Hepatic stellate cell (primary cell): ENCODE data around the gene IFI27.
A peak's percentile ranks its signal among the peaks of the same experiment; 100 is the strongest.

Experiments
- DNase-seq: peaks from one replicate; pipeline ENCODE4 v3.0.0; 2011; ENCODE audit warnings: low spot score

IFI27 gene

DNA sequence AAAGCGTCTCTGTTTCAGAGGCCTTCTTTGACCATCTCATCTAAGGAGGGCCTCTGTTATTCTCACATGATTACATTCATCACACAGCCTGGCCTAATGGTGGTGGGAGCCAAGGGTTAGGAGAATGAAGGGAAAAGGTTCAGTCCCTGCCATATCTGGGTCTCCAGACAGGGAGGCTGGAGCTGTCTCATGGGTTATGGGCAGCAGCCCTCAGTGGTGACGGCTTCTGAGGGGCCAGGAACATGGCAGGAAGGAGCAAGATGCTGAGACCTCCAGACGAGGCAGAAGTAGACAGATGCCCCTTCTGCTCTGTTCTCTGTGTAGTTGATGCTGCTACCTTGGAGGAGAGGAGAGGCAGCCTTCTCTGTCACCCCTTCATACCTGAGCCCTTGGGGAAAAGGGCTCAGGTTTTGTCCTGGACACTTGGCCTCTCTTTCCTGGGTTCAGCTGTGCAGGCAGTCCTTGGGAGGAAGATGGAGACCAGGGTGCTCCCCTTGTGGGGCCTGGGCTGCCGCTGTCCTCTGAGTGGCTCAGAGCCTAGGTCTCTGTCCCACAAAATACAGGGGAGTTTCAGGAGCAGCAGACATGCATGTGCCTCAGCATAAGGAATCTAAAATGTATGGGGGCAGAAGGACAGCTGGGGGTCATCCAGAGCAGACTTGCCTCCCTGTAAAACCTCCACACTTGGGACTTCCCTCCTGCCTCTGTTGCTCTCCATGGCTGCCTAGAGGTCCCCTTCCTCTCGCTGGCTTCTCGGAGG lies 15.3 kb downstream of the IFI27 start:
- DNase-seq, result no peak

- no peak for DNase-seq
Measured at GRCh38 chr14:94126419-94126677, 15.8 kb downstream of the IFI27 start.

- DNase-seq, result no peak
Measured at GRCh38 chr14:94126800-94127199, 16.3 kb downstream of the IFI27 start.

DNA sequence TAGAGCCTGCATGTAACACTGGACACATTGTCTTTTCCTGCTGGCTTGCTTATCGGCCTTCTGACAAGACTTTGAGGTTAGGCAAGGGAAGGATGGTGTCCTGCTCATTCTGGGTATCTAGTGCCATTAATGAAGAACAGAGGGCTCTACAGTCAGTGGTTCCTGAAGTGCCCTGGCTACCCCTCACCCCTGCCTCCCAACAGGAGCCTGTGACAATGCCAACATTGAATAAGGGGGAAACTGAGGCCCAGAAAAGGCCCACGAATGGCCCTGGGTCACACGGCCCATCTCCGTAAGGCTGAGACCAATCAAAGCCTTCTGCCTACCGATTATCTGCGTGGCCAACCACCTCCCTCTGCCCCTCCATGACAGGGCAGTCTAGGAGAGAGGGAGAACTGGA lies 16.8 kb downstream of the IFI27 start:
- DNase-seq, result no peak

DNA sequence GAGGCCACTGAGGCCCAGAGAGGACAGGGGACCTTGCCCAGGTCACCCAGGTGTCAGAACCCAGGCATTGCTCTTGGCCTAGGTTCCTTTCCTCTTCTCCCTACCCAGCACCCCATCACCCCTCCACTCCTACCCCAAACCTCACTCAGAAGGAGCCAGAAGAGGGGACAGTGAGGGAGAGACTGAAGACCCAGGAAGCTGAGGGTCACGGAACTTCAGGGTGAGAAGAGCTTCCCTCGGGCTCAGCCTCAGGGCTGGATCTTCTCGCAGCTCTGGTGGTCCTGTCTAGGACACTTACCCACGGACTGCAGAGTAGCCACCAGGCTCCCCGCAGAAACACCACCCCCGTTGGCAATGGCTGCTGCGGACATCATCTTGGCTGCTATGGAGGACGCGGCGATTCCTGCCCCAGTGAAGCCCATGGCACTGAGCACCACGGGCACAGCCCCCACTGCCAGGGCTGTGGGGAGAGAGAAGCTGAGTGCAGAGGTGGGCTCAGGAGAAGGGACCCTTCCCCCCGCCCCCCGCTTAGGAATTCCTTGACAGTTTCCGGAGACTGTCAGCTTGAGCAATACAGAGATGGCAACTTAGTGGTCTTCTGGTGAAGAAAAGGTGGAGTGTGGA lies 17.8 kb downstream of the IFI27 start:
- no peak for DNase-seq

- DNase-seq, result peak; percentile 91
Measured at GRCh38 chr14:94129111-94129757, 18.7 kb downstream of the IFI27 start, which contains the start of gene IFI27L2. TSS of gene IFI27L2 (minus strand) at chr14:94129604. CDS start at chr14:94129564, 40 bp downstream.

GRCh38 chr14:94129758-94130414 lies 19.4 kb downstream of the IFI27 start:
- DNase-seq, result peak; percentile 55

GRCh38 chr14:94132285-94132887 lies 21.9 kb downstream of the IFI27 start:
- peak; percentile 49 for DNase-seq

DNA sequence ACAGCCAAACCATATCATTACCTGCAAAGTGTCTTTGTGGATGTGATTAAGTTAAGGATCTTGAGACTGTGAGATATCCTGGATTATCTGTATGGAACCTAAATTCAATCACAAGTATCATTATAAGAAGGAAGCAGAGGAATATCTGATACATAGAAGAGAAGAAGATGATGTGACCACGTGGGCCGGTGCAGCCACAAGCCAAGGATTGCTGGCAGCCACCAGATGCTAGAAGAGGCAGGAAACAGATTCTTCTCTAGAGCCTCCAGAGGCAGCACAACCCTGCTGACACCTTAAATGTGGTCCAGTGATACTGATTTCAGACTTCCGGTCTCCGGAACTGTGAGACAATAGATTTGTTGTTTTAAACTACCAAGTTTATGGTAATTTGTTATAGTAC lies 24.9 kb downstream of the IFI27 start:
- no peak for DNase-seq

DNA sequence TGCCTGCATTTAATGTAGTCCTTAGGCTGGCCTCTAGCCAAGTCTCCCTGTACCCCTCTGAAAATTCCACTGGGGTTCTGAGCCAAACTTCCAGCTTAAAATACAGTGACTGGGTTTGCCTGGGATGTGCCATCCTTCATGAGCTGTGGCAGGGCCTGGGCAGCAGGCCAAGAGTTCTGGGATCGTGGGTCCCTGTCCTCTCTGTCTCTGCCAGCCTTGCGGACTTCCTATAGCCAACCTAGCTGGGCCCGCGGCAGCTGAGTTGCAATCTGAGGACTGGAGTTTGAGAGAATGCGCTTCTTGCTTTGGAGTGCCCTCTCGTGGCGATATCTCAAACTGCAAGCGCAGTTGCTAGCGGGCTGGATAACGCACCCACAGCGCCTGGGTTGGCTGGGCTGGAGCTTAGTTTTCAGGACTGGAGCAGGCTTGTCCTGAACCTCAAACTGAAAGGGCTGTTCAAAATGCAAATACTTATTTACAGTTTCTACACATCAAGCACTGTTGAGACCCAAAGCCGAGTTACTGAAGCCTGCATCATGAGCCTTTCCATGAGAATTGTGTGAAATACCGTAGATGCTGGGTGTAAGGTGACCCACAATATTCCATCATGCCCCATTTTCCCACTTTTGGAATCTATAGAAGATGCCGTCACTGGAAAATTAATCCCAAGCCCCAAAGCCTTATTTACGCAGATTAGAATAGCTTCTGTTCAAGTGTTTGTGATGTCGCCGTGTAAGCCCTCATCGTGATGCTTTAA lies 26.2 kb downstream of the IFI27 start:
- peak; percentile 69 for DNase-seq

DNA sequence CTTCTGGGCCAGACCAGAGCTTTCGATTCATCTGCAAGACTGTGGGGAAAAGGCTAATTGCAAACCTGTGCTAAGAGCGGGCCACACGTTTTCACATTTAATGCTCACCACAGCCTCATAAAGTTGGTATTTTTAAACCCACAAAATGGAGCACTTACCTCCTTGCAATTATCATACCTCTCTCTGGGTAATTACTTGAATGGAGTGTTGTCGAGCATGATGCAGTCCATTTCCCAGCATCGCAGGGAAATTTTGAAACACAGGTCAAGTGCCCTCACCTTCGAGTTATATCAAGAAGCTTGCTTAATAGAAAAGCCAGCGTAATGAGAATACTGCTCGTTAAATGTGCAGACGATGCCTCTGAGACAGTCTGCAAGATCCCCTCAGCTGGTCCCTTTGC lies 27.7 kb downstream of the IFI27 start:
- DNase-seq, result no peak

DNA sequence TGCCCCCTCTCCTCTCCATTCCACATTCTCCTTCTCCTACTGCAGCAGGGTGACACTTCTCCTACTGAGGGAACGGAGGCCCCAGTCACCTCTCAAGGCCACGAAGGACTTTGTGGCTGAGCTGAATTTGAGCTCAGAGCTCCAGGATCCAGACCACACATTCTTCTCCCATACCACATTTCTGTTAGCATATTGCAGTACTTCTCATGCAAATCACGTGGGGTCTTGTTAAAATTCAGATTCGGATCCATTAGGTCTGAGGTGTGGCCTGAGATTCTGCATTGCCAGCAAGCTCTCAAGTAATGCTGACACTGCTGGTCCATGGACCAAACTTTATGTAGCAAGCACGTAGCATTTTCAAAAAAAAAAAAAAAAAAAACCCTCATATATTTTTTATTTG lies 28.5 kb downstream of the IFI27 start:
- no peak for DNase-seq

DNA sequence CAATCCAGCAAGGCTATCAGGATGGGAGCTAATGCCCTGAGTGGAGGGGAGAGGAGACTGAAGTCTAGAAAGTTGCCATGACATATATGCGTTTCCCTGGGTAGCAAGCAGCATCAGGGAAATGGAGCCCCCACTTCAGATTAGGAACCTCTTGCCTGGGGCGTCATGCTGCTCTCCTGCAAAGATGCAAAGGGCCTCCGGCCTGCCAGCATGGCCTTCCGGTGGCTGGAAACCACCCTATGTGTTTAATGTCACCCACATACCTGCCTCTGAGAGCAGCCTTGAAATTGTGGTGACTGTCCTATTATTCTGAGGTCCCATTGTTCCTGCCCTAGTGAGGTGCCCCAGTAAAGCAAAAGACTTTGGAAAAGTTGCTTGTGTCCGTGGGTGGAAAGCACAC lies 28.9 kb downstream of the IFI27 start:
- DNase-seq, result no peak

- no peak for DNase-seq
Measured at GRCh38 chr14:94142247-94142646, 31.7 kb downstream of the IFI27 start.

DNA sequence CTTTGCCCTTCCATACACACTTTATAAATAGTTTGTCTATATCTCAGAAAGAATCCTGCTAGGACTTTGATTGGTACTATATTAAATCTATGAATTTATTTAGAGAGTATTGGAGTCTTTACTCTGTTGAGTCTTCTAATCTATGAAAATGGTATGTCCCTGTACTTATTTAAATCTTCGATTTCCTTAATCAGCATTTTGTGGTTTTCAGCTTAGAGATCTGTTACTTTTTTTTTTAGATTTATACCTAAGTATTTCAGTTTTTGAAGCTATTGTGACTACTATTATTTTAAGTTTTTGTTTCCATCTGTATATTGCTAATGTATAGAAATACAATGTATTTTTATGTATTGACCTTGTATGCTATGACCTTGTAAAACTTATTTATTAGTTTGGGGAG lies 32.3 kb downstream of the IFI27 start:
- no peak for DNase-seq

DNA sequence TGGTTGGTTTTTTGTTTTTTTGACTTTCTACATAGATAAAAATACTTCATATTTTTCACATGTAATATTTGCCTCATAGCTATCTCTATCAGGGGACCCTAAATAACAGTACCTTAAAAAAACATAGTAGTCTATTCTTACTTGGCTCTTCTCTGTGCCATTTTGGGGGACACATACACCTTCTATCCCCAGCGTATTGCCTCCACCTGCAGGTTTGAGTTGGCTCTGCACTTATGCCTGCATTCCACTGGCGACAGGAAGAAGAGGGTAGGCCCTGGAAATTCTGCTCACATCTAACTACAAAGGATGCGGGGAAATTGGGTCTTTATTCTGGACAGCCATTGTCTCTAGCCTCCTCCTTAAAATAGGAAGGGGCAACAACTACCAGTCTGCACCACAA lies 32.7 kb downstream of the IFI27 start:
- DNase-seq, result no peak

DNA sequence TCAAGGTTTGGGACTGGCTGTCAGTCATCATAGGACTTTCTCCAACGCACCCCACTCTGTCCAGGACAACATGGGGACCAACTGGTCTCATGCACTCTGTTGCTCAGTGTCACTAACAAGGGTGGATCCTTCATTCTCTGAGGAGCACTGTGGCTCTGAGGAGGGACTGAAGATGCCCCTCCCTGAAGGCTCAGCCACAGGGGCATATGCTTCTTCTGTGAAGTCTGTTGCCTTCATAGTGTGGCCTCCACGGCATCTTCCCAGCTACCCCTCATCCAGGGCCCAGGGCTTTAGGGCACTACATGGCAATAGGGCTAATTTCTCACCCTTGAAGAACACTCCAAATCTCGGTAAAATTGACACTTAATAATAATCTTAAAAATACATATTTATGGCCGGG lies 33.2 kb downstream of the IFI27 start:
- no peak for DNase-seq

- DNase-seq, result no peak
Measured at GRCh38 chr14:94144765-94145164, 34.2 kb downstream of the IFI27 start.

GRCh38 chr14:94145902-94146527 lies 35.5 kb downstream of the IFI27 start:
- no peak for DNase-seq

DNA sequence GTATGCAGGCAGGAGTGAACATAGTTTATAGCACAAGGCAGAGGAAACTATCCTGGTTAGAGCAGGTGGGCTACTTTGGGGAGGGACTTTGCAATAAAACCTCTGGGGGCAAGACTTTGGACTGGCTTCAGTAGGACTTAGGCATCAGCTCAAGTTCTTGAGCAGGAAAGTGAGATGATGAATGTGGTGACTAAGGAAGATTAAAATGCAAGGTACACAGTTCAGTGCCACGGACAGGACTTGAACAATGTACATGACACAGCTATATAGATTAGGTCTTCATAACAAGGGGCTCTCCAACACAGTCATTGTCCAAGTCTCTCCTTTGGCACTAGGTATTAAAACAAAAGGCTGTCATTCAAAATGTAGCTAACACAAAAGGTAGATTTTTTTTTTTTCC lies 42.1 kb downstream of the IFI27 start:
- no peak for DNase-seq

DNA sequence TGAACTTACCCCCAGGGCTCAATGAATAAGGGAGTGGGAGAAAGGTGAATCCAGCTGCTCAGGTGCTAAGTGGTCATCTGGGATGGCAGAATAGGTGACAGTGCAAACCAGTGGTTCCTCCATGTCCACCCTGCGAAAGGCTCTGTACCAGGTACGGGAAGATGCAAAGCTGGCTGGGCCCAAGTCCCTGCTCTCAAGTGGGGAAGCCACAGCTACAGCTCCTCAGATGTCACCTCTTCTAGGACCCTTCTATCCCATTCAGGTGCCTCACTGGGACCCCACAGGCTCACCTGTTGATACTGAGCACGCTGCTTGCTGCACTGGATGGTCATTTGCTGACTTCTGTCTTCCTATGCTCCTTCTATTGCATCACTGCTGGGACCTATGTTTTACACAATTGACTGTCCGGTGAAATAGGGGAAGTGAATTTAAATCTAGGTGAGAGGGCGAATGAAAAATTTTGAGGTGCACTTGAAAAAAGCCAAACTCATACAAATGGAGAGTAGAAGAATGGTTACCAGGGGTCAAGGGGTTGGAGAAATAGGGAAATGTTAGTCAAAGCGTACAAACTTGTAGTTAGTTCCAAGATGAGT lies 43.3 kb downstream of the IFI27 start:
- no peak for DNase-seq
